NCI-H345 treated with DMSO at 0.1 percent for 48 hours (cell line): ENCODE measurements around the gene ERFL.
"Not testable (repeated sequence)": the region's sequence is repeated elsewhere in the genome, so short reads cannot be mapped to it uniquely, and the experiment has no call there.

Experiments used
- DNase-seq: peaks from one replicate; lab custom pipeline; 2025; ENCODE audit not compliant: unreplicated experiment; lab: John Stamatoyannopoulos, UW

ERFL gene

DNA sequence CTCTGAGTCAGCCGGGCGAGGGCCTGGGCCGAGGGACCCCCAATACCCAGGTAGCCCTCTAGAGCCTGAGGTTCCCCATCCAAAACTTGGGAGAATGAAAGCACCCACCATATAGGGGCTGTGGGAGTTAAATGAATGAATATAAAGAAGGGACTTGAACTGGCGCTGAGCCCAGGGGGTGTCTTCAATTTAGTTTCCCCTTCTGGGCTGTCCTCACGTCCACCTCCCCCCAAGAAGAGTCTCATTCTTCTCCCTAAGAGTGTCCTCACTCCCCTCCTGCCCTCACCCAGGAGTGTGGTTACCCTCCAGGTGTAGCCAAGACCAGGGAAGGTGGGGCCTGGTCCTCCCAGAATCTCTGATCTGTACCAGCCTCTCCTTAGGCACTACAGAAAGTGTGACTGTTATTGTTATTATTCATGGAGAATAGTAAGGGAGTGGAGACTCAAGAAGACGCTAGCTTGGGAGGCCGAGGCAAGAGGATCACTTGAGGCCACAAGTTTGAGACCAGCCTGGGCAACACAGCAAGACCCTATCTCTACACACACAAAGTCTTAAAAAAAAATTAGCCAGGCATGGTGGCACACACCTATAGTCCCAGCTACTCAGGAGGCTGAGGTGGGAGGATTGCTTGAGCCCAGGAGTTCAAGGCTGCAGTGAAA is 48.5 kb downstream of the ERFL start:
- DNase-seq = no peak

GRCh38 chr19:41879080-41879479 is 49.2 kb downstream of the ERFL start:
- no peak for DNase-seq

DNA sequence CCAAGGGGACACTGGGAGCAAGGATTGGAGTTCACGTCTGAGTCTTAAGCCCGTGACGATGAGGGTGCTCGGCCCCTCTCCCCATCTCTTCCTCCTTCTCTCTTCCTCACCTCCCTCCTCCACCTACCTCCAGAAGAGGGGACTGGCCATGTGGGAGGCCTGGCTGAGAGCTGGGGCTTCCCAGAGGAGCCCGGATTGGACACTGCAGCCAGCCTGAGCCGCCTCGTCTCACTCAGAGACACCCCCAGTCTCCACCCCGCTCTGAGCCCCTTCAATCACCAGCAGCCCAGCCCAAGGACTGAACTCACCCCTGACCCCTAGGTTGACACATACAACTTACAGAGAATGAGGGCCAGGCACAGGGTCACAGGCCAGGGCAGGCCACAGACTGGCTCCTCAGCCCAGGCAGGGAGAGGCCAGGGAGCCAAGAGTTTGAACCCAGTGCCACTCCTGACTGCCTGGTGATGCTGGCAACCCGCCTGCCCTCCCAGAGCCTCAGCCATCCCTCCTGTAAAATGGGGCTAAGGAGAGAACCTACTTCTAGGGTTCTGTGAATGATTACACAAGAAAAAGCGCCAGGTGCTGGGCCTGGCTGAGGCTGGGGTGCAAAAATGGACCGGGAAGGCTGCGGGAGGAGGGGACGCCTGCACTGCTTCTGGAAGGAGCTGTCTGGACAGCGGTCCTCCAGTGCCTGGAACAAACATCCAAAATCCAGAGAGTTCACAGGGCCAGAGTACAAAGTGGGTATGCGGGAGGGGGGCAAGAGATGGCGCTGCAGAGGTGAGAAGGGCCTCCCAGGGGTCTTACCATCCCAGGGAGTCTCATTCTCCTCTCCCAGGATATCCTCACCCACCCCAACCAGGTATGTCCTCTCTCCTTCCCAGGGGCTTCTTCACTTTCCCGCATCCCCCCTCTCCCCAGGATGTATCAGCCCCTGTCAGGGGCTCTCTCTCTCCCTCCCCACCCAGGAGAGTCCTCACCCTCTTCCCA is 50.0 kb downstream of the ERFL start:
- DNase-seq = no peak

DNA sequence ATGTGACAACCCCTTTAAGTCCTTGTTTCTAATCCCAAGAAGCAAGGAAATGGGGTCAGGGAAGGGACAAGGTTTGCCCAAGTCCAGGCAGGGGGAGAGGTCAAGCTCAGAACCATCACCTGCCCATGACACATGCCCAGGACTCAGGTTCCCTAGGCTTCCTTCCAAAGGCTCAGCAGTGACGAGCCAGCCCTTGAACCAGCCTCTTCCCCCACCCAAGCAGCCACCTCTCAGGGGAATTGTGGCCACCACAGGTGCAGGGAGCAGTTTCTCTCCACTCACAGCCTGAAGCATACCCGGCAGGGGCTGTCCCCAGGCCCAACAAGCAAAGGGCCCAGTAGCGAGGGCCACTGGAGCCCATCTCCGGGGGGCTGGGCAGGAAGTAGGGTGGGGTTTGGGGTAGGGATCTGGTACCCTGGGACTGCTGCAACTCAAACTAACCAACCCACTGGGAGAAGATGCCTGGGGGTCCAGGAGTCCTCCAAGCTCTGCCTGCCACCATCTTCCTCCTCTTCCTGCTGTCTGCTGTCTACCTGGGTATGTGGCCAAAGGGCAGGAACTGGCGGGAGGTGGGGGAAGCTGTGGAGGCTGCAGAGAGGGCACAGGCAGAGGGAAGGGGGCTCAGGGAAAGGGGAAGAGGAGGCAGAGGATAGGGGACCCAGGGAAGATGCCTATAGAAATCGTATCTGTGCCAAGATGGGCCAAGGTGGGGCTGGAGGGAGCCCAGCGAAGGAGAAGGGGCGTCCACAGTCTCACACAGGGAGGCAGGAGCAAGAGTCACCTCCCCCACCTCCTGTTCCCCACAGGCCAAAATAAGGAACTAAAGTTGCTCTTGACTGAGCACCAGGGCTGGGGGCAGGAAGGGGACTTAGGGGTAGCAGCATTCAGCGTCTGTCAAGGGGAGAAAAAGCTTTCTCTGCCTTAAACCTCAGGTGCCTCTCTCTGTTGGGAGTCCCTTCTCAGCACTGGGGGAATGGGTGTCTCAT is 51.1 kb downstream of the ERFL start, which contains the start of gene CD79A:
Gene CD79A, plus strand, starts transcription at position 433 of the 986 bp plus-strand sequence. Its CDS starts 26 bp downstream, at position 459.
- no peak for DNase-seq

- not testable (repeated sequence) for DNase-seq
Measured at GRCh38 chr19:41875973-41876372, 52.3 kb downstream of the ERFL start.

GRCh38 chr19:41872775-41873647 is 55.2 kb downstream of the ERFL start:
- DNase-seq = no peak

DNA sequence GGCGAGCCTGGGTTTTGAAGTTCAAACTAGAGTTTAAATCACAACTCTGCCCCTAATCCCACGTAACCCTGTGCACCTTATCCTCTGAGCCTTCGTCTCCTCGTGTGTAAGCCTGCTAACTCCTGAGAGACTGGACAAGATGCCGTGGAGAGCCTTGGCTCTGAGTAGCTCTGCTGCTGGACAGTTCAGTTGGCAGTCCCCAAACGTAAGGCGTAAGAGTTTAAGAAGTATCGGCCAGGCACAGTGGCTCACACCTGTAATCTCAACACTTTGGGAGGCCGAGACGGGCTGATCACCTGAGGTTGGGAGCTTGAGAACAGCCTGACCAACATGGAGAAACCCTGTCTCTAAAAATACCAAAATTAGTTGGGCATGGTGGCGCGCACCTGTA is 55.9 kb downstream of the ERFL start:
- no peak for DNase-seq

GRCh38 chr19:41871573-41872383 is 56.5 kb downstream of the ERFL start:
- no peak for DNase-seq

GRCh38 chr19:41870401-41870873 is 57.8 kb downstream of the ERFL start:
- DNase-seq = no peak

GRCh38 chr19:41869374-41869955 is 58.8 kb downstream of the ERFL start:
- DNase-seq = no peak

DNA sequence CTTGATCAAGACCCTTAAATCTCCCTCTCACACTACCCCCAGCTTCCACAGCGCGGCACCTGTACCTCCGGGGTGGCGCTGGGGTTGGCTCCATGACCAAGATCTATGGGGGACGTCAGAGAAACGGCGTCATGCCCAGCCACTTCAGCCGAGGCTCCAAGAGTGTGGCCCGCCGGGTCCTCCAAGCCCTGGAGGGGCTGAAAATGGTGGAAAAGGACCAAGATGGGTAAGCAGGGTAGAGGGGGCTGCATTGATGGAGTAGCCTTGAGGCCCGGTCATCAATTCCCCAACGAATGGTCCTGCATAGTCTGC is 59.3 kb downstream of the ERFL start:
- no peak for DNase-seq

DNA sequence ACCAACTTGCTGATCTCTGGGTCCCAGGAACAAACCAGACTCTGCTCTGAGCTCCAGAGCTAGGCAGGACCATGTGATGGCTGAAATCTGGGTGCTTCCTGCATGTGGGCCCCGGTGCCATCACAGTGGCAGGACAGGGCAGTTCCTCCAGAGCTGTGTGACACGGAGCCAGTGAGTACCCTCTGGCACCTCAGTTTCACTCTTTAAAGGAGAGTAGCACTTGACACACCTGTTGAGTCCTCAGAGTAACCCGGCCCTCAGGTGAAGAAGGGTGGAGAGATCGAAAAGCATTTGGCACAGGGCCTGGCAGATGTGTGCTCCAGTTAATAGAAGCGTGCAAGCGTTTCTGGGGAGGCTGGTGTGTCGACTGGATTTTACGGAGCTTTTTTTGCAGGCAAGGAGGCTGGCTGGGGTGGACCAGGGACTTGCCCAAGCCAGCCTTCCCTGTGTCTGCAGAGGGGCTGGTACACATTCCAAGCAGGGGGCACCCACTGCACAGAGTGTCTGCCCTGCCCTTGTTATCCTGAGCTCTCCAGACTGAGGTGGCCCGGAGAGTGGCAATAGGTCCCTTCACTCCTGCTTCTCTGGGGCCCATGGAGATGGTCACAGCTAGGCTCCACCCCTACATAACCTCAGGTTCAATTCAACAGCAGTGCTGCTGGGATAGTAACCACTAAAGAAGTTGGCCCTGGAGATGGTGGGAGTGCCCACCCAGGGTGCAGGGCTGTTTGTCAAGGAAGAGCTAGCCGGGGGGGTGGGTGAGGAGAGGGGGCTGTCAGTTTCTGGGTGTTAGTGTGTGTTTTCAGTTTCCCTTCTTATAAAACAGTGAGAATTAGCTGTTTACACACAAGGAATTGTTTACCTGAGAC is 59.9 kb downstream of the ERFL start:
- DNase-seq = no peak

DNA sequence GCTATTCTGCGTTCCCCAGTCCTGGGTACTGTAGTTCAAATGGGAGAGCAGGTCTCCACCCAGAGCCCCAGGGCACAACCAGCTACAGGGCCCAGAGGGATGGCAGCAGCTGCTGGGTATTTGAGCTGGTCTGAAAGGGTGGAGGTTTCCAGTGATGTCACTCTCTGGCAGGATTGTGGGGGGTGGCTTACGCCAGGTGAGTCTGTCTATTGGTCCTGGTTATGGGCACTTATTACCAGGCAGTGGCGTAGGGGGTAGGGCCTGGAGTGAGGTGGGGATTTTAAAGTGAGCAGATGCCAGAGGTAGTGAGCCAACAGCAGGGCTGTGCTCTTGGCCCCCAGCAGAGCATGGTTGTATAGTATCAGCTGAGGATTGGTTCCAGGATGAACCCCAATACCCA is 62.0 kb downstream of the ERFL start:
- DNase-seq = no peak

DNA sequence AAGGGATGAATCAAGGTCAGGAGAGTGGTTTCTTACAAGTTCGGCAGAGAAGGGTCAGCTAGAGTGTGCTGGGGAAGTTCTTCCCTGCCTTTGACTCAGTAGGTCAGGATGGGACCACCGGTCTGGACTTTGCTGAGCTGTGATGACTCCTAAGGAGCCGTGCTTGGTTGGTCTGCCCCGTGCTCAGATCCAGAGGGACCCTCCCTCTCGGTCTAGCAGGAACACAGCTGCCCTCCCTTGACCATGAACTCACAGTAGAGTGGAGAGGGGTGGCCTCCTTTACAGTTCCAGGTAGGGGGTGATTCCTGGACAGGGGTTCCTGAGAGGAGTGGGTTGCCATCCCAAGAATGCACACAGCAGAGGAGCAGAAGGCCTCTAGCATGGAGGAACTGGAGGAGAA is 63.9 kb downstream of the ERFL start:
- no peak for DNase-seq

GRCh38 chr19:41863209-41863931 is 64.9 kb downstream of the ERFL start:
- no peak for DNase-seq

DNA sequence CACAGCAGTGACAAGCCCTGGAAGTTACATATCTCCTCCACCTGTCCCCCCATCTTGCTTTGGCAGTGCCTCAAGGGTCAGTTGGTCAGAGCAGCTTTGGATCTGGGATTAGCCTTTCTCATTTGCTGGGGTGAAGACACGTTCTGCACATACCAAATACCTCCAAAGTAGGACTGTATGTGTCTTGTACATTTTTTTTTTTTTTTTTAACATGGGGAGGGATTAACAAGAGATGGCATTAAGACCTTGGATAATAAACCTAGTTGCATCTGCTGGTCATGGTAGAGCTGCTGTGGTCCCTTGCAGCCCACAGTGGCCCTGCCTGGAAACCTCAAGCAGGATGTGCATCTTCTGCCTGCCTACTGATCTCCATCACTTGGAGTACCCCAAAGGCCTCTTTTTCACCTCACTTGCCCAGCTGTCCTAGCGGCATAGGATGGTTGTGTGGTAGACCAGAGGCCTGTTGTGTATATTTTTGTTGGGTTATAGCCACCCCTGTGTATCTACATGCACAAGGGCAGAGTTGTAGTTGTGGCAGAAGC is 65.7 kb downstream of the ERFL start:
- DNase-seq = no peak

DNA sequence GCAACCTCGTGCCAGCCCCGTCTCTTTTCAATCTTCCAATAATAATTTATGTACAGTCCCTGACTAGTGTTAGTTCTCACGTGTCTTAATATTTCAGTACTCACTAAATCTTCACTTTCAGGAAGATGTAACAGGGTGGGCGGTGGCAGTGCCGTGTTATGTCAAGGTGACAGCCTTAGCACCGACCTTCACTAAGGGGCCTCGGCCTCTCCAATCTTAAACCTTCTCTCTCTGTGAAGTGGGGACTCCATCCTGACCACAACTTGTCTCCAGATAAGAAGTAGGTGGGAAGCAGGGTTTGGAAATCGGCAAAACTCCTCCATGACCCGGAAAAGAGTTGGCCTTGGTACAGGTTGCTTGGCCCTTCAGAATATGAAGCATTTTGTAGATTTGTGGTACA is 66.4 kb downstream of the ERFL start:
- DNase-seq = no peak
